HG02973 (cell line): Measurements from ENCODE around the gene MGAT5.

Source experiments
- ATAC-seq: cut with Tn5 transposase; IDR thresholded peaks from one replicate; pipeline ENCODE4 v1.9.1; 2021; ENCODE audit warnings: moderate library complexity; ENCODE audit not compliant: unreplicated experiment

The MGAT5 gene

GRCh38 chr2:134253804-134254203, at the start of gene MGAT5:
MGAT5 (plus strand) TSS chr2:134254072; CDS start chr2:134254404, 332 bp downstream.
- ATAC-seq = peak; percentile 18

GRCh38 chr2:134205087-134205486, 48.8 kb upstream of the MGAT5 start:
- ATAC-seq = no peak

GRCh38 chr2:134206031-134206430, 47.8 kb upstream of the MGAT5 start:
- ATAC-seq = no peak

- ATAC-seq = no peak
Observed at GRCh38 chr2:134206573-134206972, 47.3 kb upstream of the MGAT5 start.

GRCh38 chr2:134207589-134208209, 46.2 kb upstream of the MGAT5 start:
- peak; percentile 78 for ATAC-seq

- no peak for ATAC-seq
Observed at GRCh38 chr2:134208825-134209224, 45.0 kb upstream of the MGAT5 start.

- ATAC-seq = no peak
Observed at GRCh38 chr2:134212746-134213145, 41.1 kb upstream of the MGAT5 start.

GRCh38 chr2:134216152-134216829, 37.6 kb upstream of the MGAT5 start:
- ATAC-seq = no peak

- ATAC-seq = no peak
Observed at GRCh38 chr2:134217351-134217750, 36.5 kb upstream of the MGAT5 start.

- ATAC-seq = peak; percentile 93
Observed at GRCh38 chr2:134217924-134218323, 35.9 kb upstream of the MGAT5 start.

GRCh38 chr2:134218414-134218813, 35.5 kb upstream of the MGAT5 start:
- no peak for ATAC-seq

GRCh38 chr2:134218930-134219658, 34.8 kb upstream of the MGAT5 start:
- ATAC-seq = peak; percentile 64

GRCh38 chr2:134220344-134220974, 33.4 kb upstream of the MGAT5 start:
- no peak for ATAC-seq

GRCh38 chr2:134224005-134224404, 29.9 kb upstream of the MGAT5 start:
- no peak for ATAC-seq

- no peak for ATAC-seq
Observed at GRCh38 chr2:134225173-134225572, 28.7 kb upstream of the MGAT5 start.

GRCh38 chr2:134225841-134226240, 28.0 kb upstream of the MGAT5 start:
- ATAC-seq = no peak

GRCh38 chr2:134226601-134227000, 27.3 kb upstream of the MGAT5 start:
- no peak for ATAC-seq

- ATAC-seq = no peak
Observed at GRCh38 chr2:134227666-134228065, 26.2 kb upstream of the MGAT5 start.

- no peak for ATAC-seq
Observed at GRCh38 chr2:134228493-134228903, 25.4 kb upstream of the MGAT5 start.

- ATAC-seq = no peak
Observed at GRCh38 chr2:134229540-134229939, 24.3 kb upstream of the MGAT5 start.

GRCh38 chr2:134230885-134231284, 23.0 kb upstream of the MGAT5 start:
- ATAC-seq = no peak
